Measurements from ENCODE around the gene NLGN4X.

The NLGN4X gene

GRCh38 chrX:6228720-6229119 lies at the start of gene NLGN4X:
NLGN4X (minus strand) TSS chrX:6228867; CDS start chrX:6151466, 77,401 bp downstream.
- peaks cover 37% of the 10 kb centered on the region for H3K27me3 Mint-ChIP-seq (ENCODE audit: low read depth)
- no peaks in the 10 kb centered on the region for H3K9me3 Mint-ChIP-seq
- H3K4me3 Mint-ChIP-seq = no peak within 1 kb of the TSS

GRCh38 chrX:6266041-6266440 lies 37.4 kb upstream of the NLGN4X start:
- Mint-ChIP-seq H3K27me3 (ENCODE audit: low read depth) (no peaks in the 10 kb centered on the region), H3K27ac (no peak overlapping the region), H3K4me1 (ENCODE audit: low read depth) (no peaks in the 10 kb centered on the region), H3K36me3 (ENCODE audit: low read depth) (no peaks in the 10 kb centered on the region), H3K4me3 (no peak overlapping the region), H3K9me3 (no peaks in the 10 kb centered on the region)

More at GRCh38 chrX:6228720-6229119, at the start of gene NLGN4X:
- H3K4me1 Mint-ChIP-seq (ENCODE audit: low read depth) = no peaks in the 10 kb centered on the region
- no peaks in the 10 kb centered on the region for H3K36me3 Mint-ChIP-seq (ENCODE audit: low read depth)
- H3K27ac Mint-ChIP-seq = no peak within 1 kb of the TSS

- no peaks in the 10 kb centered on the region for H3K9me3 Mint-ChIP-seq
- H3K36me3 Mint-ChIP-seq (ENCODE audit: low read depth) = no peaks in the 10 kb centered on the region
- H3K27ac Mint-ChIP-seq = no peak overlapping the region
- H3K27me3 Mint-ChIP-seq (ENCODE audit: low read depth) = no peaks in the 10 kb centered on the region
- no peaks in the 10 kb centered on the region for H3K4me1 Mint-ChIP-seq (ENCODE audit: low read depth)
- H3K4me3 Mint-ChIP-seq = no peak overlapping the region
Observed at GRCh38 chrX:6262959-6263358, 34.3 kb upstream of the NLGN4X start.

GRCh38 chrX:6257025-6257424 lies 28.4 kb upstream of the NLGN4X start:
- Mint-ChIP-seq H3K4me3 (no peak overlapping the region), H3K27ac (no peak overlapping the region), H3K9me3 (no peaks in the 10 kb centered on the region), H3K4me1 (ENCODE audit: low read depth) (no peaks in the 10 kb centered on the region), H3K36me3 (ENCODE audit: low read depth) (no peaks in the 10 kb centered on the region), H3K27me3 (ENCODE audit: low read depth) (no peaks in the 10 kb centered on the region)

- H3K9me3 Mint-ChIP-seq = no peaks in the 10 kb centered on the region
- no peaks in the 10 kb centered on the region for H3K4me1 Mint-ChIP-seq (ENCODE audit: low read depth)
- no peaks in the 10 kb centered on the region for H3K27me3 Mint-ChIP-seq (ENCODE audit: low read depth)
Observed at GRCh38 chrX:6244666-6245065, 16.0 kb upstream of the NLGN4X start.

GRCh38 chrX:6238576-6238975 lies 9.9 kb upstream of the NLGN4X start:
- no peaks in the 10 kb centered on the region for H3K4me1 Mint-ChIP-seq (ENCODE audit: low read depth)
- H3K27ac Mint-ChIP-seq = no peak overlapping the region
- H3K4me3 Mint-ChIP-seq = no peak overlapping the region
- no peaks in the 10 kb centered on the region for H3K36me3 Mint-ChIP-seq (ENCODE audit: low read depth)
- H3K9me3 Mint-ChIP-seq = no peaks in the 10 kb centered on the region
- H3K27me3 Mint-ChIP-seq (ENCODE audit: low read depth) = no peaks in the 10 kb centered on the region

More at GRCh38 chrX:6244666-6245065, 16.0 kb upstream of the NLGN4X start:
- H3K4me3 Mint-ChIP-seq = no peak overlapping the region
- H3K36me3 Mint-ChIP-seq (ENCODE audit: low read depth) = no peaks in the 10 kb centered on the region
- no peak overlapping the region for H3K27ac Mint-ChIP-seq

GRCh38 chrX:6227935-6228334 lies 732 bp downstream of the NLGN4X start:
- Mint-ChIP-seq H3K9me3 (no peaks in the 10 kb centered on the region), H3K4me1 (ENCODE audit: low read depth) (no peaks in the 10 kb centered on the region), H3K4me3 (no peak overlapping the region), H3K27ac (no peak overlapping the region), H3K36me3 (ENCODE audit: low read depth) (no peaks in the 10 kb centered on the region), H3K27me3 (ENCODE audit: low read depth) (peaks cover 37% of the 10 kb centered on the region)

- no peaks in the 10 kb centered on the region for H3K36me3 Mint-ChIP-seq (ENCODE audit: low read depth)
- peaks cover 37% of the 10 kb centered on the region for H3K27me3 Mint-ChIP-seq (ENCODE audit: low read depth)
- no peaks in the 10 kb centered on the region for H3K4me1 Mint-ChIP-seq (ENCODE audit: low read depth)
- no peaks in the 10 kb centered on the region for H3K9me3 Mint-ChIP-seq
- H3K4me3 Mint-ChIP-seq = no peak overlapping the region
- no peak overlapping the region for H3K27ac Mint-ChIP-seq
Observed at GRCh38 chrX:6227453-6227835, 1.2 kb downstream of the NLGN4X start.

GRCh38 chrX:6226596-6227452 lies 1.8 kb downstream of the NLGN4X start:
- H3K9me3 Mint-ChIP-seq = no peaks in the 10 kb centered on the region
- H3K4me3 Mint-ChIP-seq = no peak overlapping the region
- no peaks in the 10 kb centered on the region for H3K4me1 Mint-ChIP-seq (ENCODE audit: low read depth)
- H3K27me3 Mint-ChIP-seq (ENCODE audit: low read depth) = peaks cover 37% of the 10 kb centered on the region
- H3K36me3 Mint-ChIP-seq (ENCODE audit: low read depth) = no peaks in the 10 kb centered on the region
- no peak overlapping the region for H3K27ac Mint-ChIP-seq

- Mint-ChIP-seq H3K36me3 (ENCODE audit: low read depth) (no peaks in the 10 kb centered on the region), H3K27ac (no peak overlapping the region), H3K4me1 (ENCODE audit: low read depth) (no peaks in the 10 kb centered on the region), H3K4me3 (no peak overlapping the region), H3K9me3 (no peaks in the 10 kb centered on the region), H3K27me3 (ENCODE audit: low read depth) (peaks cover 36% of the 10 kb centered on the region)
Observed at GRCh38 chrX:6225911-6226595, 2.6 kb downstream of the NLGN4X start.

- no peaks in the 10 kb centered on the region for H3K4me1 Mint-ChIP-seq (ENCODE audit: low read depth)
- H3K9me3 Mint-ChIP-seq = no peaks in the 10 kb centered on the region
- H3K27ac Mint-ChIP-seq = no peak overlapping the region
- H3K4me3 Mint-ChIP-seq = peak overlapping the region; percentile 34
- no peaks in the 10 kb centered on the region for H3K36me3 Mint-ChIP-seq (ENCODE audit: low read depth)
- peaks cover 29% of the 10 kb centered on the region for H3K27me3 Mint-ChIP-seq (ENCODE audit: low read depth)
Observed at GRCh38 chrX:6225288-6225910, 3.3 kb downstream of the NLGN4X start.

- no peaks in the 10 kb centered on the region for H3K9me3 Mint-ChIP-seq
- H3K27ac Mint-ChIP-seq = no peak overlapping the region
- no peaks in the 10 kb centered on the region for H3K36me3 Mint-ChIP-seq (ENCODE audit: low read depth)
- H3K4me3 Mint-ChIP-seq = no peak overlapping the region
- H3K27me3 Mint-ChIP-seq (ENCODE audit: low read depth) = peaks cover 18% of the 10 kb centered on the region
- no peaks in the 10 kb centered on the region for H3K4me1 Mint-ChIP-seq (ENCODE audit: low read depth)
Observed at GRCh38 chrX:6223516-6223915, 5.2 kb downstream of the NLGN4X start.

- Mint-ChIP-seq H3K36me3 (ENCODE audit: low read depth) (no peaks in the 10 kb centered on the region), H3K27ac (no peak overlapping the region), H3K4me1 (ENCODE audit: low read depth) (no peaks in the 10 kb centered on the region), H3K27me3 (ENCODE audit: low read depth) (no peaks in the 10 kb centered on the region), H3K4me3 (no peak overlapping the region), H3K9me3 (no peaks in the 10 kb centered on the region)
Observed at GRCh38 chrX:6210230-6210629, 18.4 kb downstream of the NLGN4X start.

- Mint-ChIP-seq H3K4me1 (ENCODE audit: low read depth) (no peaks in the 10 kb centered on the region), H3K9me3 (no peaks in the 10 kb centered on the region), H3K27me3 (ENCODE audit: low read depth) (no peaks in the 10 kb centered on the region), H3K36me3 (ENCODE audit: low read depth) (no peaks in the 10 kb centered on the region), H3K4me3 (no peak overlapping the region), H3K27ac (no peak overlapping the region)
Observed at GRCh38 chrX:6203462-6204215, 25.0 kb downstream of the NLGN4X start.
